ENCODE data around the gene KMT2E. TPM values are rescaled to one million over a fixed set of nuclear protein-coding genes. Genes with fewer than 3 reads are reported as not detected.

KMT2E gene
- total RNA-seq, 1 experiment from 2014 or later, result 63.1 TPM

DNA sequence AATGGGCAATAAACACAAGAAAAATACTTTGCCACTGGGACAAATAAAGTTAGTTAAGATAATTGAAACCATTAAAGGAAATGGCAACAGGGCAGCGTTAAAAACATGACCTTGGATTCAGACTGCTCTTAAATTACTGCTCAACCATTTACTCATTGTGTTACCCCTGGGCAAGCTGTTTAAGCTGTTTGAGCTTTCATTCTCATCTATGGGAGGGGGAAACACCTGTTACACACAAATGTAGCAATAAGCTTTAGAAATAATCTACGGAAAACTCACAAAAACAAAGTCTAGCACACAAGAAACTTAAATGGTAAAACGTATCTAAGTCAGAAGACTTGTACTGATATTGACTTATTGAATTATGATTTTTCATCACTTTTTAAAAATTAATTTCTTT lies 137.1 kb downstream of the KMT2E start:
- no peak overlapping the region for H3K27ac Mint-ChIP-seq (ENCODE audit: unreplicated experiment)
- TF ChIP-seq, protein P1, sequence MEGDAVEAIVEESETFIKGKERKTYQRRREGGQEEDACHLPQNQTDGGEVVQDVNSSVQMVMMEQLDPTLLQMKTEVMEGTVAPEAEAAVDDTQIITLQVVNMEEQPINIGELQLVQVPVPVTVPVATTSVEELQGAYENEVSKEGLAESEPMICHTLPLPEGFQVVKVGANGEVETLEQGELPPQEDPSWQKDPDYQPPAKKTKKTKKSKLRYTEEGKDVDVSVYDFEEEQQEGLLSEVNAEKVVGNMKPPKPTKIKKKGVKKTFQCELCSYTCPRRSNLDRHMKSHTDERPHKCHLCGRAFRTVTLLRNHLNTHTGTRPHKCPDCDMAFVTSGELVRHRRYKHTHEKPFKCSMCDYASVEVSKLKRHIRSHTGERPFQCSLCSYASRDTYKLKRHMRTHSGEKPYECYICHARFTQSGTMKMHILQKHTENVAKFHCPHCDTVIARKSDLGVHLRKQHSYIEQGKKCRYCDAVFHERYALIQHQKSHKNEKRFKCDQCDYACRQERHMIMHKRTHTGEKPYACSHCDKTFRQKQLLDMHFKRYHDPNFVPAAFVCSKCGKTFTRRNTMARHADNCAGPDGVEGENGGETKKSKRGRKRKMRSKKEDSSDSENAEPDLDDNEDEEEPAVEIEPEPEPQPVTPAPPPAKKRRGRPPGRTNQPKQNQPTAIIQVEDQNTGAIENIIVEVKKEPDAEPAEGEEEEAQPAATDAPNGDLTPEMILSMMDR (IDR thresholded peaks at IDR 0.05; ENCODE audit: insufficient read depth in 1 of 2, low read depth in 1 of 2, low read length in 1 of 2, severe bottlenecking in 1 of 2, unreplicated experiment in 1 of 2), result no peak
- Histone ChIP-seq H3K4me1 (no peaks in the 10 kb centered on the region), H3K4me3 (ENCODE audit: low read depth, low read length) (no peak overlapping the region), H3K9me3 (no peaks in the 10 kb centered on the region), H3K27me3 (replicated peaks; ENCODE audit: control insufficient read depth, insufficient read depth, low read length) (no peaks in the 10 kb centered on the region), H3K36me3 (ENCODE audit: control insufficient read depth, insufficient read depth, low read length) (no peaks in the 10 kb centered on the region)
- no peaks in the 10 kb centered on the region for H3K27me3 Mint-ChIP-seq (ENCODE audit: insufficient read depth, unreplicated experiment)
- peaks cover 22% of the 10 kb centered on the region for H3K36me3 Mint-ChIP-seq (ENCODE audit: insufficient read depth, unreplicated experiment)
- POLR2A ChIA-PET, result no interaction called here
- H3K4me1 Mint-ChIP-seq (ENCODE audit: low read depth, unreplicated experiment), result no peaks in the 10 kb centered on the region
- no peak for DNase-seq
- H3K9me3 Mint-ChIP-seq (ENCODE audit: unreplicated experiment), result no peaks in the 10 kb centered on the region
- no peak overlapping the region for H3K4me3 Mint-ChIP-seq (ENCODE audit: unreplicated experiment)
- BruUV-seq (replicated peaks), result no TSS peak
- intact Hi-C loops (cut with micrococcal nuclease; ENCODE audit: unreplicated experiment), result no loop called here
- CTCF ChIA-PET, result no interaction called here

DNA sequence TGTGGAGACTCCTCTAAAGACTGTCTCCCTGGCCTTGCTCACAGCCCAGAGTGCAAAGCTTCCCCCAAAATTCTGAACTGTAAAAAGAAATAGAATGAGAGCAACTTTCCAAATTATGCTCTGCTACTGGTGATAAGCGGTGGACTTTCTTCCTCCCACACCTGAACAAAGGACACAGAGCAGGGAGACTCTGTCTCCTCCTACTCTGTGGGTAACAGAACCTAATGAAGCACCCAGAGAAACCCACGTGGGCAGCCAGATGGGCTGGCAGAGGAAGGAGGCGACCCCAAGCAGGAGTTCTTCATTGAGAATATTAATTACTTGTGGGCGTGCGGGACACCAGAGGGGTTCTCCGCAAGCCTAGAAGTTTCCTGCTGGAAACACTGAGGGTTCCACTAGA lies 139.5 kb downstream of the KMT2E start:
- Mint-ChIP-seq H3K4me3 (ENCODE audit: unreplicated experiment) (no peak overlapping the region), H3K9me3 (ENCODE audit: unreplicated experiment) (no peaks in the 10 kb centered on the region), H3K27me3 (ENCODE audit: insufficient read depth, unreplicated experiment) (no peaks in the 10 kb centered on the region), H3K4me1 (ENCODE audit: low read depth, unreplicated experiment) (no peaks in the 10 kb centered on the region), H3K27ac (ENCODE audit: unreplicated experiment) (no peak overlapping the region), H3K36me3 (ENCODE audit: insufficient read depth, unreplicated experiment) (peaks cover 22% of the 10 kb centered on the region)
- CTCF ChIA-PET, result no interaction called here
- intact Hi-C loops (cut with micrococcal nuclease; ENCODE audit: unreplicated experiment), result no loop called here
- no peaks in the 10 kb centered on the region for H3K27me3 ChIP-seq (replicated peaks; ENCODE audit: control insufficient read depth, insufficient read depth, low read length)
- DNase-seq, result no peak
- H3K9me3 ChIP-seq, result no peaks in the 10 kb centered on the region
- no peak overlapping the region for H3K4me3 ChIP-seq (ENCODE audit: low read depth, low read length)
- no peaks in the 10 kb centered on the region for H3K4me1 ChIP-seq
- TF ChIP-seq, protein P1 (IDR thresholded peaks at IDR 0.05; ENCODE audit: insufficient read depth in 1 of 2, low read depth in 1 of 2, low read length in 1 of 2, severe bottlenecking in 1 of 2, unreplicated experiment in 1 of 2), result no peak
- H3K36me3 ChIP-seq (ENCODE audit: control insufficient read depth, insufficient read depth, low read length), result no peaks in the 10 kb centered on the region
- POLR2A ChIA-PET, result no interaction called here
- BruUV-seq (replicated peaks), result no TSS peak

DNA sequence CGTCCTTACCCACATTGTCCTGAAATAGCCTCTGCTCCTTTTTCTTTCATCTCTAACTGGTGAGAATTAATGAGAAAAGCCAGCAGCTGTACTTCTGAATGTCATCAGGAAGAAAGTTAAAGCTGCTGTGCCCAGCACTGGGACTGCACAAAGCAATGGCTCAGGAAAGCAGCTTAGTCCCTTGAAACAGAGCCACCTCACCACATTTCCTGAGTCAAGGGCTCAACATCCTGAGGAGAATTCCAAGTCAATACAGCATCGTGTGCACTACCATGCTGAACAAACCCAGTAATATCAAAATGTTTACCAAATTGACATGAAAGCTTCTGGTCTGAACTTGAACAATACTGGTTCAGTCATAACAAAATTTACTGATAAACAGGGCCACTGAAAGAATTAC lies 140.1 kb downstream of the KMT2E start:
- Mint-ChIP-seq H3K9me3 (ENCODE audit: unreplicated experiment) (no peaks in the 10 kb centered on the region), H3K27ac (ENCODE audit: unreplicated experiment) (no peak overlapping the region), H3K4me1 (ENCODE audit: low read depth, unreplicated experiment) (no peaks in the 10 kb centered on the region), H3K4me3 (ENCODE audit: unreplicated experiment) (no peak overlapping the region), H3K27me3 (ENCODE audit: insufficient read depth, unreplicated experiment) (no peaks in the 10 kb centered on the region), H3K36me3 (ENCODE audit: insufficient read depth, unreplicated experiment) (peaks cover 22% of the 10 kb centered on the region)
- TF ChIP-seq, protein P1 (IDR thresholded peaks at IDR 0.05; ENCODE audit: insufficient read depth in 1 of 2, low read depth in 1 of 2, low read length in 1 of 2, severe bottlenecking in 1 of 2, unreplicated experiment in 1 of 2), result no peak
- Histone ChIP-seq H3K4me3 (ENCODE audit: low read depth, low read length) (no peak overlapping the region), H3K9me3 (no peaks in the 10 kb centered on the region), H3K27me3 (replicated peaks; ENCODE audit: control insufficient read depth, insufficient read depth, low read length) (no peaks in the 10 kb centered on the region), H3K4me1 (no peaks in the 10 kb centered on the region), H3K36me3 (ENCODE audit: control insufficient read depth, insufficient read depth, low read length) (no peaks in the 10 kb centered on the region)
- no TSS peak for BruUV-seq (replicated peaks)
- CTCF ChIA-PET, result no interaction called here
- intact Hi-C loops (cut with micrococcal nuclease; ENCODE audit: unreplicated experiment), result no loop called here
- DNase-seq, result no peak
- POLR2A ChIA-PET, result no interaction called here

Measured in Caco-2 (cell line).